C4-2B (cell line): ENCODE results near the gene GSAP.

Experiments
- ZFX ChIP-seq: fragments of 450-650 bp; IDR thresholded peaks from 2 replicates; pipeline ENCODE4 v1.6.1; 2017
- TF ChIP-seq, protein P1 (sequence below): fragments of 450-650 bp; conservative IDR thresholded peaks from 2 replicates; pipeline ENCODE4 v1.5.1; 2017; ENCODE audit warnings: mild to moderate bottlenecking

DNA sequence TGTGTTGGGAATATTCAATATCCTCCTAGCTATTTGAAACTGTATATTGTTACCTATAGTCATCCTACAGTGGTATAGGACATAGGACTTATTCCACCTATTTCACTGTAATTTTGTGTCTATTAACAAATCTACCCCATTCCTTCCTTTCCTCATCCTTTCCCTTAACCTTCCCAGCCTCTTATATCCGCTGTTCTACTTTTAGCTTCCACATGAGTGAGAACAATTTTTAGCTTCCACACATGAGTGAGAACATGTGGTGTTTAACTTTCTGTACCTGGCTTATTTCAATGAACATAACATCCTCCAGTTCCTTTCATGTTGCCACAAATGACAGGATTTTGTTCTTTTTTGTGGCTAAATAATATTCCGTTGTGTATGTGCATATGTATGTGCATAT, 120.6 kb downstream of the GSAP start:
- TF ChIP-seq, protein P1, sequence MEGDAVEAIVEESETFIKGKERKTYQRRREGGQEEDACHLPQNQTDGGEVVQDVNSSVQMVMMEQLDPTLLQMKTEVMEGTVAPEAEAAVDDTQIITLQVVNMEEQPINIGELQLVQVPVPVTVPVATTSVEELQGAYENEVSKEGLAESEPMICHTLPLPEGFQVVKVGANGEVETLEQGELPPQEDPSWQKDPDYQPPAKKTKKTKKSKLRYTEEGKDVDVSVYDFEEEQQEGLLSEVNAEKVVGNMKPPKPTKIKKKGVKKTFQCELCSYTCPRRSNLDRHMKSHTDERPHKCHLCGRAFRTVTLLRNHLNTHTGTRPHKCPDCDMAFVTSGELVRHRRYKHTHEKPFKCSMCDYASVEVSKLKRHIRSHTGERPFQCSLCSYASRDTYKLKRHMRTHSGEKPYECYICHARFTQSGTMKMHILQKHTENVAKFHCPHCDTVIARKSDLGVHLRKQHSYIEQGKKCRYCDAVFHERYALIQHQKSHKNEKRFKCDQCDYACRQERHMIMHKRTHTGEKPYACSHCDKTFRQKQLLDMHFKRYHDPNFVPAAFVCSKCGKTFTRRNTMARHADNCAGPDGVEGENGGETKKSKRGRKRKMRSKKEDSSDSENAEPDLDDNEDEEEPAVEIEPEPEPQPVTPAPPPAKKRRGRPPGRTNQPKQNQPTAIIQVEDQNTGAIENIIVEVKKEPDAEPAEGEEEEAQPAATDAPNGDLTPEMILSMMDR = no peak
- no peak for TF ChIP-seq ZFX
